GM19468 (cell line): ENCODE results near the gene PPP1R14C.

Experiments
- ATAC-seq: cut with Tn5 transposase; IDR thresholded peaks from one replicate; pipeline ENCODE4 v1.9.1; 2021; ENCODE audit warnings: mild to moderate bottlenecking, moderate library complexity, moderate number of reproducible peaks; ENCODE audit not compliant: unreplicated experiment; ENCODE audit errors: extremely low read depth

The PPP1R14C gene

DNA sequence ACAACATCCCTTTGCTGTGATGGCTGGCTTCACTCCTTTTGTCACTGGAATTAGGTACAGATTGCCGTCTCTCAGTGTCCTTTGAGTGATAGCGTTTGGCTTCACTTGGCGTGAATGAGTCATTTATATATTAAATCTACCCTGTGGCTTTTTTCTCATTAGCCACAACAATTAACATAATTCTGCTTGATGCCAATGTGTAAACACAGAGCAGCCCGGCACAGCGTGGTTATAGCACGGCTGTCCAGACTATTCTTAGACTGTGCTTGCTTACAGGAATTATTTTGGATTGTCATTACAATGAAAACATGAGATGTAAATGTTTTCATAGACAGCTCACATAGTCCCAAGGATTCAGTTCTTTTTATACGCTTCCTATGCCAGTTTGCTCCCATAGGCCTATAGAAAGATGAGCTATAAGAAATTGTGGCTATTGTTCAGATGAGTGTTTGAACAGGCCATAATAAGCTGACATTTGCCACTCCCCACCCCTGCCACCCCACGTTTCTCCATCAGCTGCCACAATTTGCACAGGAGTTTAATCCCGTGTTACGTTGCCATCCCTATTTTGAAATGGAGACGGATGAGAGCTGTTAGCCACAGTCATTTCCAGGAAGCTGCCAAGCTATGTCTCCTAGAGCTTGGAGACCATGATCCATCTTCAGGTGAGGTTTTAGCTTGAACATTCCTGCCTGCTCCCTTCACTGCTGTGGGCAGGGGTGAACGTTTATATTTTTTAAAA is 65.9 kb downstream of the PPP1R14C start:
- ATAC-seq: no peak

DNA sequence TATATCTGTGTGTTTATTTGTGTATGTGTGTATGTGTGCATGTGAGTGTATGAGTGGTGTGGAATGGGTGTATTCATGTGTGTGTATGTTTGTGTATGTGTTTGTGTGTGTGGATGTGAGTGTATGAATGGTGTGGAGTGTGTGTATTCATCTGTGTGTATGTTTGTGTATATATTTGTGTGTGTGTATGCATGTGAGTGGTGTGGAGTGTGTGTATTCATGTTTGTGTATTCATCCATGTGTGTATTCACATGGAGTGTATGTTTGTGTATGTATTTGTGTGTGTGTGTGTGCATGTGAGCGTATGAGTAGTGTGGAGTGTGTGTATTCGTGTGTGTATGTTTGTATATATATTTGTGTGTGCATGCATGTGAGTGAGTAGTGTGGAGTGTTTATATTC is 66.6 kb downstream of the PPP1R14C start:
- ATAC-seq: no peak

DNA sequence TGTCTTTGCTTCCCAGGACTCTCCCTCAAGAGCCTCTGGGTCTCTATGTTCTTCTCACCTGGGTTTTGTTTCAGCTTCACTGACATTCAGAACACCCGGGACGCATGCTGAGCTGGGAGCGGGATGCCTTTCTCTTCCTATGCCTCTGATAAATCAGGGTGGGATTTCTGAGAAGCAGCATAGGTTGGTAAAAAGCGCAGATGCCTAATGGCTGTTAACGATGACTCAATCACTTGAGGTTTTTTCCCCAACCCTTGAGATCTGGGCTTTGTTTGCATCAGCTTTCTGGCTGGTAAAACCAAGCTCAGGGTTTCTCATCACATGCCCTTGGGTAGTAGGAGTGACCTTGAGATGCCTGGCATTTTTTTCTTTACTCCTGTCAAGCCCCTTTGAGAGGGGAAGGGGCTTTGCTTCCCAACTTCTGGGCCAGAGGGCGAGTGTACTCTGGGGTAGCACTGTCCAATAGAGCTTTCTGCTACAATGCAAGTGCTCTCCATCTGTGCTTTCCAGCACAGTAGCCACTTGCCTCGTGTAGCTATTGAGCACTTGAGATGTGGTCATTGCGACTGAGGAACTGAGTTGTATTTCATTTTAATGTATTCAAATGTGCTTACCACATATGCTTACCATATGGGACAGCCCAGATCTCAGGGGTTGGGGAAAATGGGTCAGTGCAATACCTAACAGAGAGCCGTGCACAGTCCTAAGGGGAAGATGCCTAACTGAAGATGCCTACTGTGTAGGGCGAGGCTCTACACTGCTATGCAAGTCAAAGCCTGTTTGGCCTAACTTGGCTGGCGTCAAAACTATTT is 69.1 kb downstream of the PPP1R14C start:
- ATAC-seq: no peak

DNA sequence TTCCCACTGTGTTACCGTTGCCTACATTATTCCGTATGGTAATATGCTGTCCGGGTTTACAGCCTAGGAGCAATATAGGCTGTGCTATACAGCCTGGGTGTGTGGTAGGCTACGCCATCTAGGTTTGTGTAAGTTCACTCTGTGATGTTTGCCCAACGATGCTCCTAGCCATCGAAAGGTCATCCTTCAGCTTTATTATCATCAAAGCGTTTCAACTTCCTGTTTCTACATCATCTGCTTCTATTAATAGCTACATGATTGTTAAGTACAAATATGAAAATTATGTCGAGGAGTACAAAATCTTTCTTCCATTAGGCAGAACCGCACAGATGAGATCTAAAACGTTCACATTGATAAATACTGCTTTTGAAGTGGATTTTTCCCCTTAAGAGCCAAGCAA is 69.9 kb downstream of the PPP1R14C start:
- no peak for ATAC-seq

DNA sequence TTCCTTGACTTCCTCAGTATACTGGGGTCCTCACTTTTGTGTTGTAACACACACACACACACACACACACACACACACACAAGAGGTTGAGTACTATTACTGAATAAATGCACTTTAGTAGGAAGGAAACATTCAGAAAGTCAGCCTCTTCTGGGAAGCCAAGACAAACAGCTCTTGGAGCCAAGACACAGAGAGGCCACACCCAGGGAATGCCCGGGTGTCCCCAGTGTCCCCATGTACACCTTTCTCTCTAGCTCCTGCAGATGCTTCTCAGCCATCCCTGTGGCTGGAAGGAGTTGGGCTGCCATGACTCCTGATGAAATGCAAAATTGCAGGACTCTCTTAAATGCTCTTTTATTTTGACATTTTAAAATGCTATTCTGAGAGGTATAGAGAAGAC is 70.5 kb downstream of the PPP1R14C start:
- ATAC-seq: no peak

DNA sequence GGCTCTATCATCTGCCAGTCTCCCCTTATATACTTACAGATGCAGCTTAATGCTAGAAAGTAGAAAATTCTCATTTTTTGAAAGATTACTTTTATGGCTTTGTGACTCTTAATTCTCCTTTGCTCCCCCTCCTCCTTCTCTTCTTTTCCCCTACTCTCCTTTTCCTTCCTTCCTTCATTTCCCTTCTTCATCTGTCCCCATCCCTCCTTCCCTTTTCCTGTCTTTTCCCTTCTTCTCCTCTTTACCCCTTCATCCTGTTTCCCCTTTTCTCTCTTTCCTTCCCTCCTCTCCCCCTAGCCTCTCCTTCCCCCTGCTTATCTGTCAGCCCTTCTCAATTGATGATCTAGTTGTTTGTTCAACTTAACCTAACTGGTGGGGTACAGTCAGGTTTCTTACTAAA is 71.5 kb downstream of the PPP1R14C start:
- no peak for ATAC-seq

DNA sequence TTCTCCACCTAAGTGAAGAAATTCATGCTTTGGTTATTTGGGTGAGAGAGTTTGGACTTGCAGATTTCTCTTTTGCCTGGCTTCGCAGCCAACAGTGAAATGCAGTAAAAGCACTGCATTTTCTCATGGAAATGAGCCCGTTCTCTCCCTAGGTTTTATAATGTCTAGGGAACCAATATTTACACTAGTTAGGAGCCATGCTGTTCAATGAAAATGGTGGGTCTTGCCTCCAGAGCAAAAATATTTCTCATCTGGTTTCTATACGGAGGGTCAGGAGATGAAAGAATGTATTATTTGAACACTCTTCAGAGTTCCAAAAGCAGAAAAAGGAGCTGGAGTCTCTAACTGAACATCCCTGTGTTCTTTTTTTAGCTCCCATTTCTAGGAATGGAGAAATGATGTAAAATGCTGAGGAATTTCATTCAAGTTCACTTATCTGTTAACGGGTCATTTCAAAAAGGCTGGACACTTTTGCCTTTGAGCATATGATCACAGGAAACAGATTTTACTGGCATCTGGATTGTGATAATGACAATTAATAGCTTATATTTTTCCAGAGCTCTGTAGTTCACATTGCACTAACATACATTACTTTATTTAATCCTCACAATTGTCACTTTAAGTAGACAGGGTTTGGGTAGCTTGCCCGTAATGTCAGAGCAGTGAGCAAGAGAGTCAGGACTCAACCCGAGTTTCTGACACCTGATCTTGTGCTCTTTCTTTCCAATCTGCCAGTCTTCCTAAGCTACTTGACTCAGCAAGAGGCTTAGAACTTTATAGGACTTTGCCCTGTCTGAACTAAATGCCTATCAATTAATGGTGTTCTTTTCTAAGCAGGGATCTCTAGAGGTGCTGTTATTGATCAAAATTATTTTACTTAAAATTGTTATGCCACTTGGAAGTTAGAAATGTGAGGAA is 78.0 kb downstream of the PPP1R14C start:
- ATAC-seq: no peak

DNA sequence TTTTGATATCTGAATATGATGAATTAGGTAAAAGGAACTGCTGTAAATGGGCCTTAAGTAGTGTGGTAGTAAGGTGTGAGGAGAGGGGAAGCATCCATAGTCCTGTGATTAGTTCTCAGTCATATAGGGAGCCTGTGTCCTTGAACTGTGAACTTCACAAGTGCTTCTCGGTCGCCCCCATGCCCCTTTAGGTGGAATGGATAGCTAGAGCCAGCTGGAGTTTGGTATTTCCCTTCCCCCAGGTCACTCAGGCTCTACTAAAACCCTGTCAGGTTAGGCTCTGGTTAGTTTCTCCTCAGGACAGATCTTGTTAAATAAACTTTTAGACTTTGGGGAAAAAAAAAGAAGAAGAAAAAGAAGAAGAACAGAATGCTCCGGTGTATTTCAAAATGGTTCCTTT is 82.0 kb downstream of the PPP1R14C start:
- no peak for ATAC-seq

DNA sequence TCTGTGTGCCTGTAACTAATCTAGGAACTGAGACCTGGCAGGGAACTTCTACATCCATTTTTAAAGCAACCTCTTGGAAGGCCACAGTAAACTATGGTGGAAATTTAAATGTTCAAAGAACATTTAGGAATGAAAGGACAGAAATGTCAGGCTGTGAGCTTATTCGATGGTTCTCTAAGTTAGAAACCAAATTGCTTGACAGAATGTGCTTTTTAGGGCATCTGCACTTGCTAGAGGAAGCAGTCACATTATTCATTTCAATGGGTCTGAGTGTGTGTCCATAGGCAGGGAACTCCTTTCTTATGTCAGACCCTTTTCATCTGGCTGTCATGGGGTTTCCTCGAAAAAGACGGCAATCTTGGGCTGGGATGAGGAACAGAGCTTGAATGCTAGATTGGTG is 84.4 kb downstream of the PPP1R14C start:
- ATAC-seq: no peak

DNA sequence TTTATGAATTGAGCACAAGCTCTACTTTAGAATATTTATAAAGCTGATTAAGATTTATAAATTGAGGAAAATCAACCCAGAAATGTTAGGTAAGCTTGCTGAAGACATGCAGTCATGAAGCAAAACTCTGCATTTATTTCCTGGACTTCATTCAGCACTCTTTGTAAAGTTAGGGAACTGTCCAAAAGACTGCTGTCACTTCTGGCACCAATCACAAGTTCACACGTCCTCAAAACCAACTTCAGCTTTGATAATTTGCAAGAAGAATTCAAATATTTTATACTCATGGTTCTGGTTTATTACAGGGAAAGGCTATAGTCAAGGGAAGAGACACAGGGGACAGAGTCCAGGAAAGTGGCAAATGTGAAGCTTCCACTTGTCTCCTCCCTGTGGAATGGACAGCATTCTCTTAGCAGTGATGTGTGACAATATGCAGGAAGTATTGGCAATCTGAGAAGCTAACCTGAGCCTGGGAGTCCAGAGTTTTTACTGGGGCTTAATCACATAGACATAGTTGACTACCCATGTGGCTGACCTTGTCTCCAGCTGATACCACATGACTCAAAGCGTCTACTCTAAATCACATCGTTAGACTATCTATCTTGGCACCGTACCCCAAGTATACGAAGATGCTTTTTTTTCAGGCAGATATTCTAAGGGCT is 85.4 kb downstream of the PPP1R14C start:
- ATAC-seq: no peak

DNA sequence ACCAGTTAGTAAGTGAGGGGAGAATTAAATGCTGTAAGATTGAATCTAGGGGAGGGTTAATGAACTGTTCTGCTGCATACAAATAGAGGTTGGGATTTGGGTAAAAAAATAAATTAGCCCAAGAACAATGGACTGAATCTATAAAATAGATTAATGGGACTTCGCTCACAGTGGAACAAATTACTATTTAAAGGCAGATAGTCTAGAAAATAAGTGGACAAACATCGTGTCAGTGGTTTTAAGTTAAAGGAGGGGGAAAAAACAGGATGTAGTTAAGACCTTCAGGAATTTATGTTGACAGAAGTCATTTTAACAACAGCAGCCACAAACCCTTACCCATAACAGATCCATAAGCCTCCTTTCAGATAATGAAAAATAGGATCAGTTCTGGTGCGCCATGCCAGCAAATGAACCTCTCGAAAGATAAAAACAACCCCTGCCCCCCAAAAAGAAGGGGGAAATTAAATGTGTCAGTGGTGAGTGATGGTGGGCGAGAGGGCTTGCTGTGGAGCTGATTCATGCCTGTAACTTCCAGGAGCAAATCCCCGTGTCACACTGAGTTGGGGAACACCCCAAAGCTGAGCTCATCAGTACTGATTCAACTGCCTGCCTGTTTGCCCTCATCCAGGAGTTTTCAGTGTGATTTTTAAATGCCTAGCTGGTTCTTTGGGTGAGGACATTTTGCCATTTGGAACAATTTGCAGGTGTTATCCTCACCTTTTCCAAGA is 86.8 kb downstream of the PPP1R14C start:
- no peak for ATAC-seq

DNA sequence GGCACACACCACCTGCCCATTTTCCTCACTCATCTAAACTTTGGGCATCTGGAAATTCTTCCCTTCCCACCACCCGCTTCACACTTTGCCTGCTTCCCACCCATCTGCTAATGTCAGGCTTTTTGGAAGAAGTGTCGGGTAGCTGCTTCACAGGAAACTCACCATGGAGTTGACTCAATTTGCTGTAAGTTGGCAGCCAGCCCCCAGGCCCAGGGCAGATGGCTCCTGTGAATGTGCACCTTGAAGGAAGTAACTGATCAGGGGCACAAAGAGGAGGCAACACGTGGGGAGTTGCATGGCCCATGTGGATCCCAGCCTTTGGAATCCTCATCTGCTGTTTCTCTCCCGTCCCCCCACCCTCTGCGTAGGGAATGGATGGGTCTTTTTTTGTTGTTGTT is 87.3 kb downstream of the PPP1R14C start:
- no peak for ATAC-seq

DNA sequence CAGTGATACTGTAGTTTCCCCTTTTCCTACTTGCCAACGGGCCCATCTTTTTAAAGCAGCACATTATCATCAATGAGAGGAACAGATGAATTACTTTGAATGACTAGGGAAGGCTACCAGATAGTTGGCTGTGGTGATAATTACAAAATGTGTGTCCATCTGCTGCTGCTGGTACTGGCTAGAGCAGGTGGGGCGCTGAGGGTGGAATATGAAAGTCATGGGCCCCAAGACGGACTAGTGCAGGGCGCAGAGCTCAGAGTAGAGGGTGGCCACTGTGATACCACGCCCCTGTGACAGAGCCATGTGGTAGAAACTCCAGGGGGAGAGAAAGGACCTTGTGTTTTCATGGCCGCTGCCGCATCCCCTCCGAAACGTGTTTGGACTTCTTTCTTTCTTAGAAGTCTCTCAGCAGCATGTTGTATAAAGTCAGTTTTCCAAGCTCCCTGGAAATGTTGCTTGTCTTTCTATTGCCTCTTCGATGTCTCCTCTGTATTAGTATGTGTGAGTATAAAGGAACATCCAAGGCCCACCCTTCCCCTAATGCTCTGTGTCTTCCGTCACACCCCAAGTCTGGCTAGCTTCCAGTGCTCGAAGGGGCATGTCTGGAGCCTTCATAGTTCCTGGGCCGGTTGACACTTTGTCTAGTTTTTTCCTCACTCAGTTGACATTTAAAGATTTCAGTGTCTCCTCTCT is 88.1 kb downstream of the PPP1R14C start:
- no peak for ATAC-seq

DNA sequence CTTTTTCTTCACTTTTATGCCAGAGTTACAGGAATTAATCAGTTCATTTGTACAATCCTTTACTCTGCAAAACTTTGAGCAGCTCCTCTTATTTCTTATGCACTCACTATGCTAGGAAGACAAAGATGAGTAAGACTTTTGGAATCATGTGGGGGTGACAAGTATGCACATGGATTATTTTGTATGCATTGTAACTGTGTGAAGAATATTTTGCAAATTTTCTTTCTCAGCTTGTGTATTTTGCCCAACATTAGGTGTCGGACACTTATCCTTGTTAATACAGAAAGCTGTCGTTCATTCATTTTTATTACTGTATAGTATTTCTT is 88.6 kb downstream of the PPP1R14C start:
- ATAC-seq: no peak

DNA sequence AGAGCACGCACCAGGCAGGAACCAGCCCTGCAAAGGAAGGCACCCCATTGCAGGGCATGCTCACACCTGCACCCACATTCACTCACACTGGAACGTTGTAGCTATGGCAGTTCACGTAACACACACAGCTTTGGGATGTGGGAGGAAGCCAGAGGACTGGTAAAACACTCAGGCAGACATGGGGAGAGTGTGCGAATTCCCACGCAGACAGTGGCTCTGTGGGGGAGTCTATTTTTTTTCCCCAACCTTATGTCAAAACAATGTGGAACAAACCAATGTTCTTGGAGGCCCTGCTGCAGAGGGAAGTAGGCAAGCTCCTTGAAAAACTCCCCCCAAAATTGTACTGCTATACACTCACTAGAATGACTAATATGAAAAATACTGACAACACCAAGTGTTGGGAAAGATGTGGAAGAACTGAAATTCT is 91.0 kb downstream of the PPP1R14C start:
- no peak for ATAC-seq

DNA sequence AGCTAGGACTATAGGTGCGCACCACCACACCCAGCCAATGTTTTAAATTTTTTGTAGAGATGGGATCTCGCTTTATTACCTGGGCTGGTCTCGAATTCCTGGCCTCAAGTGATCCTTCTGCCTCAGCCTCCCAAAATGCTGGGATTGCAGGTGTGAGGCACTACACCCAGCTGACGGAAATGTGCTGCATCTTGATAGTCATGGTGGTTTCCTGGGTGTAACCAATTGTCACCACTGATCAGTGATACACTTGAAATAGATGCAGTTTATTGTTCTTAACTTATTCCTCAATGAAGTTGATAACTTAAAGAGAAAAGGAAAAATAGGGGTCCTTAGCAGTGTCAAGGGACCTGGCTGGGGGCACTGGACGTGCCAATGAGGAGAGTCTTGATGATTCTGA is 92.4 kb downstream of the PPP1R14C start:
- no peak for ATAC-seq

DNA sequence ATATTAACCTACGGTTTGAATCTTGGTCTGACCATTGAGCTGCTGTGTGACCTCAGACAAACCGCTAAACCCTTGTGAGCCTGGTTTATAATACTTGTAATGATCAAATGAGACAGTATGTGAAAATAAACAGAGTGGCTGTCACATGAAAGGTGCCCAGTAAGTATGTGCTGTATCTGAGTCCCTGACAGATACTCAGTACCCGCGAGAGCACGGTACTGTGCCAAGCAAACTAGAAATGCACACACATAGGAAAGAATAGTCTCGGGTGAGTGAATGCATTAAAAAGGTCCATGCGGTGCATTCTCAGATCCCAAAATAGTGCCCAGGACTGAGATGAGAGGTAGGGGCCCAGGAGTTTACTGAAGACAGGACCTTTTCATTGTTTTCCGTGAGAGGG is 93.3 kb downstream of the PPP1R14C start:
- ATAC-seq: no peak

DNA sequence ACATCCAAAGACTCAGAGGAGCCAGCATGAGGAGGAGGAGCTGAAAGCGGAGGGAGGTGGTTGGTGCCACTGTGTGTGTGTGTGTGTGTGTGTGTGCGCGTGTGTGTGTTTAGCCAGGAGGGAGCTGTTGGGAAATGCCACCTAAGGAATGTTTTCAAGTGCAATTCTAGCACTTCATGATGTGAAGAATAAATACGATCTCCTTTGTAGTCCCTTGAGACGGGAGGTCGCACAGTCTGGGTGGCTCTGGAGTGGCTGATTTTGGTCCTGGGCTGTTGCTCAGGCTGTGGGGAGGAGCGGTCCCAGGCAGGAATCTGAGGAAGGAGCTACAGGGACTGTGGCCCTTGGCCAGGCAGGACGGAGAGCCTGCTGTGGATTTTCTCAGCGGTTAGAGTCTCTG is 93.7 kb downstream of the PPP1R14C start:
- no peak for ATAC-seq

DNA sequence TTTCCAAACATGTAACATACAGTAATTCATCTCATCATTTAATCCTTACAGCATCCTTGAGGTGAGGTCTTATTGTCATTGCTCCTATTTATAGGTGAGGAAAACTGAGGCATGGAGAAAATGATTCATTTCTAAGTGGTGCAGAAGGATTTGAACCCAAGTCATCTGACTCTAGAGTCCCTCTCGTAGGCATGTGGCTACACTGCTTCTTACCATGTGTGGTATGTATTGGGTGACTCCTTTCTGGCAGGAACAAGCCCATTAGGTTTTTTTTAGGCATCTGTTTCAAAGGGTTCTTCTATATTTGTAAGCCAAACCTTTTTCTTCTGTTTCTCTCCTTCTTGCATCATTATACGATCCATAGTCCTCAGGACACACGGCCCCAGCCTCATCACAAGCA is 94.8 kb downstream of the PPP1R14C start:
- ATAC-seq: no peak
